ENCODE measurements around the gene CDH15. TPM values are rescaled to one million over a fixed set of nuclear protein-coding genes. Genes with fewer than 3 reads are reported as not detected.

The CDH15 gene
- total RNA-seq, 1 experiment from 2014 or later, result 3.8 TPM

GRCh38 chr16:89159850-89160354 is 11.6 kb upstream of the CDH15 start:
- ATAC-seq (no peak), DNase-seq (ENCODE audit: low read depth, low spot score) (no peak)
- Histone ChIP-seq H3K9ac (ENCODE audit: low read length) (no peak overlapping the region), H4K20me1 (ENCODE audit: insufficient read depth) (no peaks in the 10 kb centered on the region), H3K4me2 (ENCODE audit: low read length) (no peak overlapping the region), H2AFZ (ENCODE audit: low read depth, low read length, poor library complexity, severe bottlenecking) (no peak overlapping the region), H3K4me3 (replicated peaks in 1 of 2; ENCODE audit: low read depth in 1 of 2, low read length in 2 of 2) (no peak overlapping the region), H3K79me2 (ENCODE audit: insufficient read depth, low read length) (no peaks in the 10 kb centered on the region), H3K4me1 (ENCODE audit: control insufficient read depth in 1 of 2, insufficient read depth in 2 of 2, low read length in 2 of 2) (no peaks in the 10 kb centered on the region; a peak in 1 of 4 replicates), H3K27ac (ENCODE audit: low read depth, low read length) (no peak overlapping the region; the same call in 1 of the 2 replicates), H3K27me3 (ENCODE audit: insufficient read depth, low read length) (no peaks in the 10 kb centered on the region), H3K9me2 (ENCODE audit: insufficient read depth) (no peaks in the 10 kb centered on the region), H3K9me3 (ENCODE audit: control insufficient read depth in 1 of 2, insufficient read depth in 1 of 2, low read depth in 1 of 2, low read length in 2 of 2) (peaks cover 0 to 15% of the 10 kb centered on the region in 2 experiments; a peak in 1 of 4 replicates), H3K36me3 (ENCODE audit: control insufficient read depth in 1 of 2, insufficient read depth in 2 of 2, low read length in 2 of 2) (no peaks in the 10 kb centered on the region)
- TF ChIP-seq, protein P1, sequence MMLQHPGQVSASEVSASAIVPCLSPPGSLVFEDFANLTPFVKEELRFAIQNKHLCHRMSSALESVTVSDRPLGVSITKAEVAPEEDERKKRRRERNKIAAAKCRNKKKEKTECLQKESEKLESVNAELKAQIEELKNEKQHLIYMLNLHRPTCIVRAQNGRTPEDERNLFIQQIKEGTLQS (IDR thresholded peaks at IDR 0.05), result no peak
- TF ChIP-seq ZNF274 (IDR thresholded peaks at IDR 0.05; ENCODE audit: low read depth, low read length) (no peak), EGR1 (IDR thresholded peaks at IDR 0.05; ENCODE audit: low read depth) (no peak), SIN3A (IDR thresholded peaks at IDR 0.05; ENCODE audit: low read depth) (no peak), RAD21 (IDR thresholded peaks at IDR 0.05; ENCODE audit: low read depth) (no peak), POLR2A (IDR thresholded peaks at IDR 0.05; ENCODE audit: borderline replicate concordance, extremely low read depth, insufficient read depth, insufficient read length) (no peak), EZH2 (IDR thresholded peaks at IDR 0.05) (no peak), REST (IDR thresholded peaks at IDR 0.05; ENCODE audit: low read depth) (no peak), CBX3 (IDR thresholded peaks at IDR 0.05; ENCODE audit: low read depth) (no peak), TCF7L2 (IDR thresholded peaks at IDR 0.05; ENCODE audit: borderline replicate concordance, extremely low read depth, insufficient read depth, insufficient read length) (no peak), JUND (IDR thresholded peaks at IDR 0.05) (no peak), POLR2AphosphoS5 (IDR thresholded peaks at IDR 0.05; ENCODE audit: low read depth, low read length) (no peak), EZH2phosphoT487 (IDR thresholded peaks at IDR 0.05; ENCODE audit: borderline replicate concordance) (no peak)
- TF ChIP-seq, protein P2, sequence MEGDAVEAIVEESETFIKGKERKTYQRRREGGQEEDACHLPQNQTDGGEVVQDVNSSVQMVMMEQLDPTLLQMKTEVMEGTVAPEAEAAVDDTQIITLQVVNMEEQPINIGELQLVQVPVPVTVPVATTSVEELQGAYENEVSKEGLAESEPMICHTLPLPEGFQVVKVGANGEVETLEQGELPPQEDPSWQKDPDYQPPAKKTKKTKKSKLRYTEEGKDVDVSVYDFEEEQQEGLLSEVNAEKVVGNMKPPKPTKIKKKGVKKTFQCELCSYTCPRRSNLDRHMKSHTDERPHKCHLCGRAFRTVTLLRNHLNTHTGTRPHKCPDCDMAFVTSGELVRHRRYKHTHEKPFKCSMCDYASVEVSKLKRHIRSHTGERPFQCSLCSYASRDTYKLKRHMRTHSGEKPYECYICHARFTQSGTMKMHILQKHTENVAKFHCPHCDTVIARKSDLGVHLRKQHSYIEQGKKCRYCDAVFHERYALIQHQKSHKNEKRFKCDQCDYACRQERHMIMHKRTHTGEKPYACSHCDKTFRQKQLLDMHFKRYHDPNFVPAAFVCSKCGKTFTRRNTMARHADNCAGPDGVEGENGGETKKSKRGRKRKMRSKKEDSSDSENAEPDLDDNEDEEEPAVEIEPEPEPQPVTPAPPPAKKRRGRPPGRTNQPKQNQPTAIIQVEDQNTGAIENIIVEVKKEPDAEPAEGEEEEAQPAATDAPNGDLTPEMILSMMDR (IDR thresholded peaks at IDR 0.05 in 2 of 3, conservative IDR thresholded peaks at IDR 0.05 in 1 of 3; ENCODE audit: borderline replicate concordance in 1 of 3, insufficient read depth in 1 of 3, low read depth in 2 of 3, low read length in 2 of 3), result no peak
- POLR2A ChIA-PET, result no interaction called here
- CTCF ChIA-PET, result interaction anchor here (0.6 kb wide), 1 partner anchor 52 kb away, joined by 3 read pairs; no protein-coding TSS in a partner anchor
- BruUV-seq (replicated peaks), result no TSS peak
- RAD21 ChIA-PET (ENCODE audit: low non-redundant PET in 1 of 2, low total read pairs in 2 of 2, uncharacterized antibody in 2 of 2, unreplicated experiment in 2 of 2), result no interaction called here
- intact Hi-C loops (cut with micrococcal nuclease), result no loop called here

Data from HCT116 (cell line).